ENCODE data around the gene MYH14.

DNA sequence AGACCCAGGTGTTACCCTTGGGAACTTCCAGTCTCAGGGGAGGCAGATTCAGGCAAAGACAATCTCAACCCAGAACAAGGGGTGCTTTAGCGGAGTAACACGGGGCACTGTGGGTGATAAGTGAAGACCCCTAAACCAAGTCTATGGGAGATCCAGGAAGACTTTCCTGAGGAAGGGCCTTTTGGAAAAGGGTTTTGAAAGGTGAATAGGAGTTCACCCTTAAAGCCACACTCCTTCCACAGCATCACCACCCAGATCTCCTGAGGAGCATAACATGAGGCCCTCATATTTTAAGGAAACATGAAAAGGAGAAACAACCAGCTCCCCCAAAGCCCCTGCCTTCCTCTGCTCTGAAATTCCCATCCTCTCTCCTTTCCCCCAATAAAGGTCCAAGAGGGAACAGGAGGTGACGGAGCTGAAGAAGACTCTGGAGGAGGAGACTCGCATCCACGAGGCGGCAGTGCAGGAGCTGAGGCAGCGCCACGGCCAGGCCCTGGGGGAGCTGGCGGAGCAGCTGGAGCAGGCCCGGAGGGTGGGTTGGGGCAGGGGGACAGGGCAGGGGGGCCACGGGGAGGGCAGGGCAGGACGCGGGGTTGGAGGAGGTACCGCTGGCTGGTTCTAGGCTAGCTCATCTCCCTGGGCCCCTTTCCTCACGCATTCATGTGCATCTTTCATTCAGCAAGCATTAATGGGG lies 73.1 kb downstream of the MYH14 start:
- TF ChIP-seq, protein P1, sequence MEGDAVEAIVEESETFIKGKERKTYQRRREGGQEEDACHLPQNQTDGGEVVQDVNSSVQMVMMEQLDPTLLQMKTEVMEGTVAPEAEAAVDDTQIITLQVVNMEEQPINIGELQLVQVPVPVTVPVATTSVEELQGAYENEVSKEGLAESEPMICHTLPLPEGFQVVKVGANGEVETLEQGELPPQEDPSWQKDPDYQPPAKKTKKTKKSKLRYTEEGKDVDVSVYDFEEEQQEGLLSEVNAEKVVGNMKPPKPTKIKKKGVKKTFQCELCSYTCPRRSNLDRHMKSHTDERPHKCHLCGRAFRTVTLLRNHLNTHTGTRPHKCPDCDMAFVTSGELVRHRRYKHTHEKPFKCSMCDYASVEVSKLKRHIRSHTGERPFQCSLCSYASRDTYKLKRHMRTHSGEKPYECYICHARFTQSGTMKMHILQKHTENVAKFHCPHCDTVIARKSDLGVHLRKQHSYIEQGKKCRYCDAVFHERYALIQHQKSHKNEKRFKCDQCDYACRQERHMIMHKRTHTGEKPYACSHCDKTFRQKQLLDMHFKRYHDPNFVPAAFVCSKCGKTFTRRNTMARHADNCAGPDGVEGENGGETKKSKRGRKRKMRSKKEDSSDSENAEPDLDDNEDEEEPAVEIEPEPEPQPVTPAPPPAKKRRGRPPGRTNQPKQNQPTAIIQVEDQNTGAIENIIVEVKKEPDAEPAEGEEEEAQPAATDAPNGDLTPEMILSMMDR (IDR thresholded peaks at IDR 0.05; ENCODE audit: poor library complexity, severe bottlenecking), result no peak
- TF ChIP-seq EP300 (conservative IDR thresholded peaks at IDR 0.05; ENCODE audit: poor library complexity, severe bottlenecking), result no peak
- TF ChIP-seq, protein P2, sequence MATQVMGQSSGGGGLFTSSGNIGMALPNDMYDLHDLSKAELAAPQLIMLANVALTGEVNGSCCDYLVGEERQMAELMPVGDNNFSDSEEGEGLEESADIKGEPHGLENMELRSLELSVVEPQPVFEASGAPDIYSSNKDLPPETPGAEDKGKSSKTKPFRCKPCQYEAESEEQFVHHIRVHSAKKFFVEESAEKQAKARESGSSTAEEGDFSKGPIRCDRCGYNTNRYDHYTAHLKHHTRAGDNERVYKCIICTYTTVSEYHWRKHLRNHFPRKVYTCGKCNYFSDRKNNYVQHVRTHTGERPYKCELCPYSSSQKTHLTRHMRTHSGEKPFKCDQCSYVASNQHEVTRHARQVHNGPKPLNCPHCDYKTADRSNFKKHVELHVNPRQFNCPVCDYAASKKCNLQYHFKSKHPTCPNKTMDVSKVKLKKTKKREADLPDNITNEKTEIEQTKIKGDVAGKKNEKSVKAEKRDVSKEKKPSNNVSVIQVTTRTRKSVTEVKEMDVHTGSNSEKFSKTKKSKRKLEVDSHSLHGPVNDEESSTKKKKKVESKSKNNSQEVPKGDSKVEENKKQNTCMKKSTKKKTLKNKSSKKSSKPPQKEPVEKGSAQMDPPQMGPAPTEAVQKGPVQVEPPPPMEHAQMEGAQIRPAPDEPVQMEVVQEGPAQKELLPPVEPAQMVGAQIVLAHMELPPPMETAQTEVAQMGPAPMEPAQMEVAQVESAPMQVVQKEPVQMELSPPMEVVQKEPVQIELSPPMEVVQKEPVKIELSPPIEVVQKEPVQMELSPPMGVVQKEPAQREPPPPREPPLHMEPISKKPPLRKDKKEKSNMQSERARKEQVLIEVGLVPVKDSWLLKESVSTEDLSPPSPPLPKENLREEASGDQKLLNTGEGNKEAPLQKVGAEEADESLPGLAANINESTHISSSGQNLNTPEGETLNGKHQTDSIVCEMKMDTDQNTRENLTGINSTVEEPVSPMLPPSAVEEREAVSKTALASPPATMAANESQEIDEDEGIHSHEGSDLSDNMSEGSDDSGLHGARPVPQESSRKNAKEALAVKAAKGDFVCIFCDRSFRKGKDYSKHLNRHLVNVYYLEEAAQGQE (IDR thresholded peaks at IDR 0.05; ENCODE audit: borderline replicate concordance), result no peak
